ENCODE measurements around the gene ATF1.
A peak's percentile ranks its signal among the peaks of the same experiment; 100 is the strongest.
"Not testable (repeated sequence)": the region's sequence is repeated elsewhere in the genome, so short reads cannot be mapped to it uniquely, and the experiment has no call there.

ATF1 gene

GRCh38 chr12:50750366-50750765 is 13.5 kb upstream of the ATF1 start:
- H3K4me3 ChIP-seq: no peak overlapping the region
- no peak overlapping the region for H3K27ac ChIP-seq

GRCh38 chr12:50751948-50752721 is 11.8 kb upstream of the ATF1 start:
- Histone ChIP-seq H3K27ac (no peak overlapping the region), H3K4me3 (no peak overlapping the region)

- no peak overlapping the region for H3K27ac ChIP-seq
- no peak overlapping the region for H3K4me3 ChIP-seq
Measured at GRCh38 chr12:50753232-50753769, 10.6 kb upstream of the ATF1 start.

- Histone ChIP-seq H3K4me3 (peak overlapping the region; percentile 80 to 93 (median 85)), H3K27ac (peak overlapping the region; percentile 89 to 99 (median 95))
Measured at GRCh38 chr12:50764286-50765094, 589 bp downstream of the ATF1 start.

- H3K4me3 ChIP-seq: peak overlapping the region; percentile 80 to 93 (median 85)
- peak overlapping the region in 17 of 21 experiments; percentile 89 to 99 (median 96) for H3K27ac ChIP-seq
Measured at GRCh38 chr12:50765095-50765911, 1.4 kb downstream of the ATF1 start.

GRCh38 chr12:50768391-50768790 is 4.5 kb downstream of the ATF1 start:
- no peak overlapping the region for H3K4me3 ChIP-seq
- no peak overlapping the region for H3K27ac ChIP-seq

- not testable (repeated sequence) for H3K4me3 ChIP-seq, H3K27ac ChIP-seq
Measured at GRCh38 chr12:50768813-50769212, 4.9 kb downstream of the ATF1 start.

- Histone ChIP-seq H3K27ac (no peak overlapping the region), H3K4me3 (no peak overlapping the region)
Measured at GRCh38 chr12:50771409-50771808, 7.5 kb downstream of the ATF1 start.

GRCh38 chr12:50772470-50772869 is 8.6 kb downstream of the ATF1 start:
- Histone ChIP-seq H3K27ac (no peak overlapping the region), H3K4me3 (no peak overlapping the region)

GRCh38 chr12:50772877-50773276 is 9.0 kb downstream of the ATF1 start:
- H3K27ac ChIP-seq: no peak overlapping the region
- no peak overlapping the region for H3K4me3 ChIP-seq

- Histone ChIP-seq H3K27ac (no peak overlapping the region), H3K4me3 (no peak overlapping the region)
Measured at GRCh38 chr12:50775251-50775650, 11.3 kb downstream of the ATF1 start.

- H3K4me3 ChIP-seq: no peak overlapping the region
- no peak overlapping the region for H3K27ac ChIP-seq
Measured at GRCh38 chr12:50776749-50777728, 13.1 kb downstream of the ATF1 start.

GRCh38 chr12:50778663-50779590 is 15.0 kb downstream of the ATF1 start:
- Histone ChIP-seq H3K27ac (no peak overlapping the region), H3K4me3 (no peak overlapping the region)

GRCh38 chr12:50780013-50780412 is 16.1 kb downstream of the ATF1 start:
- Histone ChIP-seq H3K4me3 (no peak overlapping the region), H3K27ac (no peak overlapping the region)

GRCh38 chr12:50784501-50784900 is 20.6 kb downstream of the ATF1 start:
- no peak overlapping the region for H3K4me3 ChIP-seq

GRCh38 chr12:50785406-50786001 is 21.6 kb downstream of the ATF1 start:
- Histone ChIP-seq H3K4me3 (no peak overlapping the region), H3K27ac (peak overlapping the region in 3 of 21 experiments; percentile 26 to 75 (median 48))

More at GRCh38 chr12:50784501-50784900, 20.6 kb downstream of the ATF1 start:
- H3K27ac ChIP-seq: no peak overlapping the region

All from skin epidermis (tissue), 12 donors.